Sigmoid colon (tissue), 3 donors: ENCODE results near the gene TRPM3.

ENCODE experiments used
- CTCF ChIP-seq, 4 experiments: fragments of 450-650 bp in 3 of 4; fragments of 200-600 bp in 1 of 4; IDR thresholded peaks; one replicate each; pipeline ENCODE4 v1.5.1; 2016 to 2019; ENCODE audit warnings: antibody characterized with exemption in 4 of 4, mild to moderate bottlenecking in 3 of 4, moderate library complexity in 2 of 4
- POLR2A ChIP-seq, 2 donors: fragments of 450-650 bp; IDR thresholded peaks; one replicate each; pipeline ENCODE4 v1.6.1; 2016; ENCODE audit warnings: antibody characterized with exemption in 2 of 2, mild to moderate bottlenecking in 2 of 2, moderate library complexity in 2 of 2

GRCh38 chr9:70893580-70894122 is 227.8 kb downstream of the TRPM3 start:
- no peak for TF ChIP-seq POLR2A (IDR thresholded peaks at IDR 0.05)
- no peak for TF ChIP-seq CTCF (IDR thresholded peaks at IDR 0.05)
